Esophagus (tissue), 2 donors: Measurements from ENCODE around the gene SCYGR1. TPM values are rescaled to one million over a fixed set of nuclear protein-coding genes. Genes with fewer than 3 reads are reported as not detected.
"Not testable (repeated sequence)": the region's sequence is repeated elsewhere in the genome, so short reads cannot be mapped to it uniquely, and the experiment has no call there.

Experiments
- H3K27ac ChIP-seq, 2 donors: one replicate each; pipeline ENCODE4 v1.5.1; 2013; ENCODE audit warnings: low read depth in 2 of 2, mild to moderate bottlenecking in 2 of 2, inconsistent platforms in 1 of 2, low read length in 1 of 2, moderate library complexity in 1 of 2
- H3K27me3 ChIP-seq, 2 donors: one replicate each; pipeline ENCODE4 v1.6.1; 2013; ENCODE audit warnings: low read length in 2 of 2, control low read depth in 1 of 2, mild to moderate bottlenecking in 1 of 2; ENCODE audit not compliant: insufficient read depth in 2 of 2, control insufficient read depth in 1 of 2
- H3K36me3 ChIP-seq, 2 donors: one replicate each; pipeline ENCODE4 v1.6.1; 2013; ENCODE audit warnings: low read length in 1 of 2; ENCODE audit not compliant: control insufficient read depth in 2 of 2, insufficient read depth in 2 of 2
- H3K4me1 ChIP-seq, 2 donors: one replicate each; pipeline ENCODE4 v1.6.1; 2013; ENCODE audit warnings: low read length in 1 of 2; ENCODE audit not compliant: control insufficient read depth in 2 of 2, insufficient read depth in 2 of 2
- H3K4me3 ChIP-seq, 2 donors: one replicate each; pipeline ENCODE4 v1.5.1; 2013; ENCODE audit warnings: low read length in 2 of 2, mild to moderate bottlenecking in 2 of 2, low read depth in 1 of 2, moderate library complexity in 1 of 2
- H3K9me3 ChIP-seq, 2 donors: one replicate each; pipeline ENCODE4 v1.6.1; 2013; ENCODE audit warnings: mild to moderate bottlenecking in 2 of 2, low read depth in 1 of 2, low read length in 1 of 2, moderate library complexity in 1 of 2; ENCODE audit not compliant: control insufficient read depth in 2 of 2, insufficient read depth in 1 of 2
- WGBS, 2 donors: extraction: QIAGEN DNeasy Blood & Tissue Kit; methylation state at CpG; one replicate each; pipeline ENCODE4 v1.1.7; 2013; 5-methylcytosine and 5-hydroxymethylcytosine counted together
- polyA plus RNA-seq, 2 donors: library from polyadenylated mRNA; stranded (reverse); fragments of 200-250 nt; gene quantifications; one replicate each; pipeline ENCODE4 v1.2.3, GENCODE V29; 2013
- donor health status: healthy with polysubstance abuse.
- donor health status: Bipolar disorder and iron deficiency.

Gene SCYGR1
- polyA plus RNA-seq, 2 donors: not detected

- no peaks in the 10 kb centered on the region for H3K27me3 ChIP-seq
- H3K4me3 ChIP-seq: no peak overlapping the region
- H3K9me3 ChIP-seq: no peaks in the 10 kb centered on the region
- H3K27ac ChIP-seq: no peak overlapping the region
- WGBS, 2 donors: 95 to 96% methylated on average over 7 of the region's 7 CpGs
- H3K4me1 ChIP-seq: no peaks in the 10 kb centered on the region
- no peaks in the 10 kb centered on the region for H3K36me3 ChIP-seq
These were observed 1.9 kb upstream of the SCYGR1 start for GRCh38 chr2:227389661-227390060.

DNA sequence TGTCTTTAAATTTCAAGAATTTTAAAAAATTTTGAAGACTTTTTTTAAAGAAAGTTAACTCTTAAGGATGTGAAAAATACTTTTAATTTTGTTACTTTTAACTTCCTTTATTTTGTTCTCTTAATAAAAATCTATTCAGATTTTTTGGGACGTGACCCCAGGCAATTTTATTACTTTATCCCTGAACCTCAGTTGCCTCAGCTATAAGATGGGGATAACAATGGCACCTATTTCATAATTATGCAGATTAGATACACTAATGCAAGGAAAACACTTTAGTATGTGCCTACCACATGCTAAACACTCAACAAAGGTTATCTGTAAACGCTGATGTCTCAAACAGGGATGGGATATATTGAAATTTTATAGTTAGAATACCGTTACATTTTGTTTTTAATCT lies 1.5 kb upstream of the SCYGR1 start:
- no peak overlapping the region for H3K4me3 ChIP-seq
- H3K27me3 ChIP-seq: no peaks in the 10 kb centered on the region
- H3K36me3 ChIP-seq: no peaks in the 10 kb centered on the region
- no peak overlapping the region for H3K27ac ChIP-seq
- H3K4me1 ChIP-seq: no peaks in the 10 kb centered on the region
- WGBS, 2 donors: 79 to 85% methylated on average over 3 of the region's 3 CpGs
- H3K9me3 ChIP-seq: no peaks in the 10 kb centered on the region

GRCh38 chr2:227388537-227389011 lies 825 bp upstream of the SCYGR1 start:
- no peaks in the 10 kb centered on the region for H3K36me3 ChIP-seq
- peak overlapping the region in 1 of 2 donors; percentile 40 for H3K27ac ChIP-seq
- H3K9me3 ChIP-seq: no peaks in the 10 kb centered on the region
- H3K4me1 ChIP-seq: no peaks in the 10 kb centered on the region
- 42 to 59% methylated on average over 7 of the region's 7 CpGs for WGBS, 2 donors
- H3K27me3 ChIP-seq: no peaks in the 10 kb centered on the region
- no peak overlapping the region for H3K4me3 ChIP-seq

GRCh38 chr2:227386630-227387029 lies 1.1 kb downstream of the SCYGR1 start:
- peak overlapping the region; percentile 25 to 31 for H3K27ac ChIP-seq
- no peaks in the 10 kb centered on the region for H3K4me1 ChIP-seq
- H3K27me3 ChIP-seq: no peaks in the 10 kb centered on the region
- no peaks in the 10 kb centered on the region for H3K36me3 ChIP-seq
- no peak overlapping the region for H3K4me3 ChIP-seq
- WGBS, 2 donors: 54 to 57% methylated on average over 6 of the region's 6 CpGs
- no peaks in the 10 kb centered on the region for H3K9me3 ChIP-seq

DNA sequence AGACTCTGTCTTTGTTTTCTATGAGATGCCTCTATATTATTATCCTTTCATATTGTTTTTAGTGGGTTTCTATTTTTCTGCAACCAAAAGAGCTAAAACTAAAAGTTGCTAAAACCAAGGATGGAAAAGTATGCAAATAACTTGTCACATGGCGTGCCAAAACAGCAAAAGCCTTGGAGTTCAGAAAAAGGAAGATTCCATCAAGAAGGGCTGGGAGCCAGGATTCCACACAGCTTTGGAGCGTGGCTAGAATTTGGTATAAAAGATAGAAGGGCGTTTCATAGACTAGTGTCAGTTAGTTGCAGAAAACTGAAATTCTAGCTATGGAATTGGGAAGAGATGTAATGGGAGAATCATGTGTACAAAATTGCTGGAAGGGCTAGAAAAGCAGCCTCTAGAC lies 4.1 kb downstream of the SCYGR1 start:
- Histone ChIP-seq H3K27ac (no peak overlapping the region), H3K9me3 (no peaks in the 10 kb centered on the region), H3K4me1 (no peaks in the 10 kb centered on the region), H3K27me3 (no peaks in the 10 kb centered on the region), H3K4me3 (no peak overlapping the region), H3K36me3 (no peaks in the 10 kb centered on the region)
- 59 to 66% methylated on average over 3 of the region's 3 CpGs for WGBS, 2 donors

- H3K4me3 ChIP-seq, H3K9me3 ChIP-seq, H3K36me3 ChIP-seq, H3K4me1 ChIP-seq, H3K27ac ChIP-seq, H3K27me3 ChIP-seq: not testable (repeated sequence)
- 76% methylated on average over 2 of the region's 2 CpGs for WGBS, 2 donors
These were observed 5.4 kb downstream of the SCYGR1 start for GRCh38 chr2:227382241-227382835.

DNA sequence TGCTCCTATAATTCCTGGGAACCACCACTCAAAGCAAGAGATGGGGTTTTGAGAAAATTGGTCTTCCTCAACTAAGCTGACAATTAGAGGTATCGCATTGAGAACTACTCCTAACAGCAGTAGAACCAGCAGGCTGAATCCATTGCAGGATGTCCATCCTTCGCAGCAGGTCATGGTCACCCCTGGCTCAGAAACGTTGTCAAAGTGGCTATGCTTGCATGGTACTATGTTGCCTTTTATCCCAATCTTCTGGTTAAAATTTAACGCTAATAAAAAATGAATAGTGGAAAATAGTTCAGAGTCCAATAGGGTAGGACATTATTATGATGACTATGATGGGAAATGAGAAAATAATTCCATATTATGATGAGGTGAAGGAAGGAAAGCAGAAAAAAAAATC lies 8.7 kb downstream of the SCYGR1 start, which contains the start of gene TM4SF20:
Gene TM4SF20, minus strand, starts transcription at position 212 of the 400 bp plus-strand sequence. Its CDS starts 38 bp downstream, at position 174.
- Histone ChIP-seq H3K27ac (no peak within 1 kb of the TSS), H3K4me1 (no peaks in the 10 kb centered on the region), H3K9me3 (no peaks in the 10 kb centered on the region), H3K27me3 (no peaks in the 10 kb centered on the region), H3K4me3 (no peak within 1 kb of the TSS), H3K36me3 (no peaks in the 10 kb centered on the region)
- 82 to 91% methylated on average over 4 of the region's 4 CpGs for WGBS, 2 donors

DNA sequence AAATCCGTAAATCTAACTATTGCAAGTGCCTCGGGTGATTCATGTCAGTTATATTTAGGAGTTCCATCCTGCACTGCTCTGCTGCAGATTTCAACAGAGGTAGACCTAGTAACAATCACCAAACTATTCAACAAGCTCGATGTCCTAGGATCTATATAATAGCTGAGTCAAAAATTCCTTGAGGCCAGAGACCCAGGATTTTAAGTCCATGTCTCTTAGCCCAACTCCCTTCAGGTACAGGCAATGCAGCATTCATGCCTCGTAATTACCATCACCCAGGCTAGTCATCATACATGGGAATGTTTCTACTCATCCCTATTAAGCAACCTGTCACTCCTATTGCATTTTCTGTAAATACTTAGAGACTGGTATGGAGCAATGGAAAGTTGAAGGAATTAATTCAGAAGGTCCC lies 9.4 kb downstream of the SCYGR1 start:
- Histone ChIP-seq H3K27ac (no peak overlapping the region), H3K36me3 (no peaks in the 10 kb centered on the region), H3K27me3 (no peaks in the 10 kb centered on the region), H3K9me3 (no peaks in the 10 kb centered on the region), H3K4me3 (no peak overlapping the region), H3K4me1 (no peaks in the 10 kb centered on the region)
- WGBS, 2 donors: 77 to 79% methylated on average over 4 of the region's 4 CpGs

DNA sequence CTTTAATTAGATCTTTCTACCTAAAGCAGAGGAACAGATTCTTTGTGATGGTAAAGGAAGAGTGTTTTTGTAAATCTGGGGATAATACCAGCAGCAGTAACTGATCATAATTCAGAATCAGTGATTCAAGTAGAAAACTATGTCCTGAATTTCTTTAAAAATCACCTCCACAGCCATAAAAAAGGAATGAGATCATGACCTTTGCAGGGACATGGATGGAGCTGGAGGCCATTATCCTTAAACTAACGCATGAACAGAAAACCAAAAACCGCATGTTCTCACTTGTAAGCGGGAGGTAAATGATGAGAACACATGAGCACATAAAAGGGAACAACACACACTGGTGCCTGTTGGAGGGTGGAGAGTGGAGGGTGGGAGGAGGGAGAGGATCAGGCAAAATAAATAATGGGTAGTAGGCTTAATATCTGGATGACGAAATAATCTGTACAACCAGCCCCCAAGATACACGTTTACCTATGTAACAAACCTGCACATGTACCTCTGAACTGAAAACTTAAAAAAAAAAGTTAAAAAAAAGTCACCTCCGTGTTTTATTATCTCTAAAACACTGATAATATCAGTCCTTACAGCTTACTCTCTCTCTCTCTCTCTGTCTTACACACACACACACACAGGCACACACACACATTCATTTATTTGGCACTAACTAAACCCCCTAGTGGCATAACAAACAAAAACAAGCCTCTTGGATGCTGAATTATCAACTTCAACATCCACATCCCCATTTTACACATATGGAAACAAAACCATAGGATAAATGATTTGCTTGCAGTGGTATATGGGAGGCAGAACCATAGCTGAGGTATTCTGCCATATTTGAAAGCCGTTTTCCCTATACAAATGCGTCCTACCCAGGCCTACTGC lies 10.0 kb downstream of the SCYGR1 start:
- 66% methylated on average over 8 of the region's 8 CpGs for WGBS, 2 donors
- no peaks in the 10 kb centered on the region for H3K27me3 ChIP-seq
- H3K4me1 ChIP-seq: no peaks in the 10 kb centered on the region
- no peaks in the 10 kb centered on the region for H3K9me3 ChIP-seq
- H3K27ac ChIP-seq: no peak overlapping the region
- no peak overlapping the region for H3K4me3 ChIP-seq
- H3K36me3 ChIP-seq: no peaks in the 10 kb centered on the region
